SU-DHL-6 (cell line): ENCODE measurements around the gene PTPRG.

ENCODE experiments used
- CTCF ChIP-seq: fragments of 200-600 bp; sonication (generic); IDR thresholded peaks from one replicate; pipeline ENCODE4 v1.5.1; 2017; ENCODE audit warnings: antibody characterized with exemption, mild to moderate bottlenecking, low read length, moderate library complexity; ENCODE audit not compliant: insufficient read depth, poor library complexity, severe bottlenecking
- EZH2phosphoT487 ChIP-seq: fragments of 200-600 bp; sonication (generic), shearing (Covaris generic); conservative IDR thresholded peaks from 2 replicates; pipeline ENCODE4 v1.6.1; 2018; ENCODE audit warnings: mild to moderate bottlenecking, antibody characterized with exemption, low read length, moderate library complexity, mixed read lengths

- TF ChIP-seq CTCF (no peak), EZH2phosphoT487 (no peak)
These were observed 208.1 kb downstream of the PTPRG start for GRCh38 chr3:61769266-61769990.
